ENCODE results near the gene CDCA4.

- TF ChIP-seq CTCF (IDR thresholded peaks at IDR 0.05; ENCODE audit: low read depth, low read length) (no peak), EZH2phosphoT487 (IDR thresholded peaks at IDR 0.05; ENCODE audit: low read depth) (no peak)
These were observed 46.1 kb downstream of the CDCA4 start for GRCh38 chr14:104974665-104975390.

Measured in OCI-LY3 (cell line).